Tibial nerve (tissue), 4 donors: Measurements from ENCODE around the gene FIBIN. TPM values are rescaled to one million over a fixed set of nuclear protein-coding genes. Genes with fewer than 3 reads are reported as not detected.
"Not testable (repeated sequence)": the region's sequence is repeated elsewhere in the genome, so short reads cannot be mapped to it uniquely, and the experiment has no call there.

Experiments used
- DNase-seq, 2 donors: peaks; one replicate each; pipeline ENCODE4 v3.0.0-alpha.2; 2019; ENCODE audit warnings: low spot score in 2 of 2
- H3K27ac ChIP-seq, 4 donors: fragments of 200-600 bp; sonication (generic) in 3 of 4; one replicate each; pipeline ENCODE4 v1.5.1; 2017 to 2019; ENCODE audit warnings: mild to moderate bottlenecking in 1 of 4
- H3K27me3 ChIP-seq, 2 donors: fragments of 200-600 bp; sonication (generic) in 1 of 2; one replicate each; pipeline versions ENCODE4 v1.5.1 to v1.6.0; 2017 to 2019
- H3K36me3 ChIP-seq, 3 donors: fragments of 200-600 bp; sonication (generic); one replicate each; pipeline ENCODE4 v1.5.1; 2018 to 2019
- H3K4me1 ChIP-seq, 4 donors: fragments of 200-600 bp; sonication (generic) in 3 of 4; one replicate each; pipeline ENCODE4 v1.5.1; 2017 to 2019
- H3K4me3 ChIP-seq, 4 donors: fragments of 200-600 bp; sonication (generic) in 3 of 4; one replicate each; pipeline ENCODE4 v1.5.1; 2017 to 2019; ENCODE audit warnings: mild to moderate bottlenecking in 1 of 4, moderate library complexity in 1 of 4
- H3K9me3 ChIP-seq, 4 donors: fragments of 200-600 bp; sonication (generic) in 3 of 4; one replicate each; pipeline ENCODE4 v1.5.1; 2017 to 2019
- CTCF ChIP-seq, 5 experiments: fragments of 200-600 bp in 3 of 5; fragments of 450-650 bp in 2 of 5; sonication (generic) in 3 of 5; IDR thresholded peaks; one replicate each; pipeline ENCODE4 v1.5.1; 2016 to 2019; ENCODE audit warnings: antibody characterized with exemption in 5 of 5, mild to moderate bottlenecking in 3 of 5, moderate library complexity in 2 of 5
- EP300 ChIP-seq, 2 donors: sonication (generic); formaldehyde crosslinking; IDR thresholded peaks; one replicate each; pipeline ENCODE4 v1.6.1; 2017; ENCODE audit warnings: antibody characterized with exemption in 2 of 2, mild to moderate bottlenecking in 1 of 2
- POLR2A ChIP-seq, 2 donors: fragments of 450-650 bp; IDR thresholded peaks; one replicate each; pipeline ENCODE4 v1.6.1; 2017; ENCODE audit warnings: antibody characterized with exemption in 2 of 2, mild to moderate bottlenecking in 2 of 2, moderate library complexity in 2 of 2
- WGBS, 2 donors: methylation state at CpG; one replicate each; pipeline ENCODE4 v1.1.5; 2018; 5-methylcytosine and 5-hydroxymethylcytosine counted together
- total RNA-seq, 4 donors: library from RNA; depleted of rRNA; stranded (reverse); fragments of >200 nt; gene quantifications; one replicate each; pipeline ENCODE4 v1.1.0, GENCODE V29; 2016

FIBIN gene
- total RNA-seq, 4 donors from 2014 or later, result 225 to 528 (median 324) TPM

- 42 to 56% methylated on average over 3 of the region's 3 CpGs for WGBS, 2 donors
- Histone ChIP-seq H3K9me3 (no peaks in the 10 kb centered on the region), H3K4me1 (no peaks in the 10 kb centered on the region), H3K27me3 (no peaks in the 10 kb centered on the region), H3K27ac (no peak overlapping the region), H3K4me3 (no peak overlapping the region), H3K36me3 (no peaks in the 10 kb centered on the region)
- TF ChIP-seq CTCF (IDR thresholded peaks at IDR 0.05), result no peak
- no peak for TF ChIP-seq EP300 (IDR thresholded peaks at IDR 0.05)
- no peak for TF ChIP-seq POLR2A (IDR thresholded peaks at IDR 0.05)
- DNase-seq, result no peak
Measured at GRCh38 chr11:26964339-26964738, 29.6 kb upstream of the FIBIN start.

- 94 to 96% methylated on average over 24 to 31 of the region's 32 CpGs for WGBS, 2 donors
- not testable (repeated sequence) for H3K27ac ChIP-seq, DNase-seq
Measured at GRCh38 chr11:26964847-26965485, 28.9 kb upstream of the FIBIN start.

GRCh38 chr11:26971961-26972360, 22.0 kb upstream of the FIBIN start:
- Histone ChIP-seq H3K4me3 (no peak overlapping the region), H3K36me3 (no peaks in the 10 kb centered on the region), H3K27me3 (no peaks in the 10 kb centered on the region), H3K9me3 (no peaks in the 10 kb centered on the region), H3K4me1 (peaks cover 0 to 15% (median 2%) of the 10 kb centered on the region in 4 donors), H3K27ac (no peak overlapping the region)
- WGBS, 2 donors, result 83 to 85% methylated on average over 2 of the region's 2 CpGs
- DNase-seq, result no peak
- no peak for TF ChIP-seq EP300 (IDR thresholded peaks at IDR 0.05)
- no peak for TF ChIP-seq CTCF (IDR thresholded peaks at IDR 0.05)
- no peak for TF ChIP-seq POLR2A (IDR thresholded peaks at IDR 0.05)

More at GRCh38 chr11:26964847-26965485, 28.9 kb upstream of the FIBIN start:
- not testable (repeated sequence) for H3K4me3 ChIP-seq, H3K36me3 ChIP-seq, H3K4me1 ChIP-seq, H3K9me3 ChIP-seq, H3K27me3 ChIP-seq

- Histone ChIP-seq H3K27me3 (no peaks in the 10 kb centered on the region), H3K27ac (peak overlapping the region in 1 of 4 donors; percentile 27), H3K9me3 (peaks cover 0 to 6% (median 0%) of the 10 kb centered on the region in 4 donors), H3K4me3 (no peak overlapping the region), H3K4me1 (peaks cover 0 to 15% (median 2%) of the 10 kb centered on the region in 4 donors), H3K36me3 (no peaks in the 10 kb centered on the region)
- DNase-seq, result no peak
- 63 to 69% methylated on average over 3 of the region's 3 CpGs for WGBS, 2 donors
- TF ChIP-seq EP300 (IDR thresholded peaks at IDR 0.05) (no peak), CTCF (IDR thresholded peaks at IDR 0.05) (no peak), POLR2A (IDR thresholded peaks at IDR 0.05) (no peak)
Measured at GRCh38 chr11:26974069-26974783, 19.7 kb upstream of the FIBIN start.

- Histone ChIP-seq H3K27me3 (no peaks in the 10 kb centered on the region), H3K36me3 (no peaks in the 10 kb centered on the region), H3K9me3 (peaks cover 0 to 13% (median 4%) of the 10 kb centered on the region in 4 donors), H3K27ac (peak overlapping the region in 1 of 4 donors; percentile 27), H3K4me1 (peaks cover 0 to 15% (median 2%) of the 10 kb centered on the region in 4 donors), H3K4me3 (no peak overlapping the region)
- DNase-seq, result no peak
- 35 to 36% methylated on average over 2 of the region's 2 CpGs for WGBS, 2 donors
- no peak for TF ChIP-seq POLR2A (IDR thresholded peaks at IDR 0.05)
- TF ChIP-seq EP300 (IDR thresholded peaks at IDR 0.05), result no peak
- TF ChIP-seq CTCF (IDR thresholded peaks at IDR 0.05), result no peak
Measured at GRCh38 chr11:26974996-26975395, 18.9 kb upstream of the FIBIN start.
